ENCODE results near the gene DCDC2.

GRCh38 chr6:24228123-24228522 is 129.7 kb downstream of the DCDC2 start:
- no peak for TF ChIP-seq EP300 (IDR thresholded peaks at IDR 0.05; ENCODE audit: low read depth)
- TF ChIP-seq, protein P1, sequence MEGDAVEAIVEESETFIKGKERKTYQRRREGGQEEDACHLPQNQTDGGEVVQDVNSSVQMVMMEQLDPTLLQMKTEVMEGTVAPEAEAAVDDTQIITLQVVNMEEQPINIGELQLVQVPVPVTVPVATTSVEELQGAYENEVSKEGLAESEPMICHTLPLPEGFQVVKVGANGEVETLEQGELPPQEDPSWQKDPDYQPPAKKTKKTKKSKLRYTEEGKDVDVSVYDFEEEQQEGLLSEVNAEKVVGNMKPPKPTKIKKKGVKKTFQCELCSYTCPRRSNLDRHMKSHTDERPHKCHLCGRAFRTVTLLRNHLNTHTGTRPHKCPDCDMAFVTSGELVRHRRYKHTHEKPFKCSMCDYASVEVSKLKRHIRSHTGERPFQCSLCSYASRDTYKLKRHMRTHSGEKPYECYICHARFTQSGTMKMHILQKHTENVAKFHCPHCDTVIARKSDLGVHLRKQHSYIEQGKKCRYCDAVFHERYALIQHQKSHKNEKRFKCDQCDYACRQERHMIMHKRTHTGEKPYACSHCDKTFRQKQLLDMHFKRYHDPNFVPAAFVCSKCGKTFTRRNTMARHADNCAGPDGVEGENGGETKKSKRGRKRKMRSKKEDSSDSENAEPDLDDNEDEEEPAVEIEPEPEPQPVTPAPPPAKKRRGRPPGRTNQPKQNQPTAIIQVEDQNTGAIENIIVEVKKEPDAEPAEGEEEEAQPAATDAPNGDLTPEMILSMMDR (IDR thresholded peaks at IDR 0.05): no peak

Data from transverse colon (tissue), 3 donors.